IPS-NIHi11 (cell line): Measurements from ENCODE around the gene NIPAL3.
"Not testable (repeated sequence)": the region's sequence is repeated elsewhere in the genome, so short reads cannot be mapped to it uniquely, and the experiment has no call there.

Experiments used
- DNase-seq: peaks from one replicate; pipeline ENCODE4 v3.0.0; 2012; ENCODE audit warnings: mixed read lengths, low spot score

Gene NIPAL3

GRCh38 chr1:24424990-24425389, 9.4 kb downstream of the NIPAL3 start:
- no peak for DNase-seq

- no peak for DNase-seq
These were observed 9.8 kb downstream of the NIPAL3 start for GRCh38 chr1:24425441-24425840.

DNA sequence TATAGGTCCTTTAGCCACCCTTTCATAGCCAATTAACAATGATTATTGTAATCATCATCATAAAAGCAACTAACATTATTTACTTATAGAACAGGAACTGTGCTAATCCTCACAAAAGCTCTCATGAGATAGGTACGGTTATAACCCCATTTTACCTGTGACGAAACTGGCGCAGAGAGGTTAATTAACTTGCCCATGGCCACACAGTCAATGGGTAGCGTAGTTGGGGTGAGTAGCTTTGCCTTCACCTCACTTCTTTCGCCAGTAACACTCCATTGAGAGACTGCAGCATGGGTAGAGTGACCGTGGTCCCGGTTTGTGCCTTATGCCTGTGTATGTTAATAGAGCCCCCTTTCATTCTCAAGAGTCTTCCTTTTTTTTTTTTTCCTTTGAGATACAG, 10.3 kb downstream of the NIPAL3 start:
- DNase-seq, result no peak

DNA sequence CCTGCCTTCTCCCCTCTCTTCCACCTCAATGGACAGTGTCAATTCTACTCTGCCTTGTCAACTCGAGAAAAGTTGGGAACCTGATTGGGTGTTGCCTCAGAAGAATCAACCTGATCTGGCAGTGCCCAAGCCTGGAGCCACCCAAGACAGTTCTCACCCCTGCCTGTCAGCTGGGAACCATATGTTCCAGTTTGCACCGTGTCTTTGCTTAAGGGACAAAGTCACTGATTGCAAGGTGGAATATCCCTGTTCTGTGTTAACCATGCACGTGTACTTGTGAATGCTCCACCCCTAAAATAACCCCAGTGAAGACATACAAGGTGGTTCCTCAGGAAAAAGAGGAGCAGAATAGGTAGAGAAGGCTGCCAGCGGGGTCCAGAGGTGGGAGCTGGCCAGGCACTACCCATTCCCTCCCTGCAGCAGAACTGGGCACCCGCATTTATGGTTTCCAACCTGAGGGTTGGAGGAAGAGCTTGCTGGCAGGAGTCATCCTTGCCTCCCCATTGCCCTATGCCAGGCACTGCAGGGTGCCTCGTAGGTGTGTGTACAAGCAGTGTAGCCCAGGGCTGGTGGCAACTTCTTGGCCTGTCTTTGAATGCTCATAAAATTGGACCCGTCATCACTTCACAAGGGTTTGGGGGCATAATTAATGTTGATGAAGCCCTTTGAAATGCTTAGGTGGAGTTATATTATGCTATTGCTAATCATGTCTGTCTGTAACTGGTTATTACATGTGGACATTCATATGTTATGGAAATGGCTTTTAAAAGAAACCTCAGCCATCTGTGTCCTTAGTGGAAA, 11.3 kb downstream of the NIPAL3 start:
- DNase-seq, result no peak

DNA sequence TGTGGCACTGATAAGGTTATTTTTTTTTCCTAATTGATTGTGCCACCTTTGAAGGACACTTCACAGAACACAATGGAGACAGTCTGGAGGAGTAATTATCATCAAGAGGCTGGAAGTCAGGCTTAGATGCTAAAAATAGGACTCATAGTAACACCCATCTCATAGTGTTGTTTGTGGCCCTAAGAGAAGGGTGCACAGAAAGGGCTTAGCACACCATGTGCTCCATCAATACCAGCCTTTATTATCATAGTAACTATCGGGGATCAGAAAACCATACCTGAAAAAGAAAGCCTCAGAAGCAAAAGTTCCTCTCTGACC, 11.9 kb downstream of the NIPAL3 start:
- no peak for DNase-seq

GRCh38 chr1:24435782-24436365, 20.3 kb downstream of the NIPAL3 start:
- no peak for DNase-seq

DNA sequence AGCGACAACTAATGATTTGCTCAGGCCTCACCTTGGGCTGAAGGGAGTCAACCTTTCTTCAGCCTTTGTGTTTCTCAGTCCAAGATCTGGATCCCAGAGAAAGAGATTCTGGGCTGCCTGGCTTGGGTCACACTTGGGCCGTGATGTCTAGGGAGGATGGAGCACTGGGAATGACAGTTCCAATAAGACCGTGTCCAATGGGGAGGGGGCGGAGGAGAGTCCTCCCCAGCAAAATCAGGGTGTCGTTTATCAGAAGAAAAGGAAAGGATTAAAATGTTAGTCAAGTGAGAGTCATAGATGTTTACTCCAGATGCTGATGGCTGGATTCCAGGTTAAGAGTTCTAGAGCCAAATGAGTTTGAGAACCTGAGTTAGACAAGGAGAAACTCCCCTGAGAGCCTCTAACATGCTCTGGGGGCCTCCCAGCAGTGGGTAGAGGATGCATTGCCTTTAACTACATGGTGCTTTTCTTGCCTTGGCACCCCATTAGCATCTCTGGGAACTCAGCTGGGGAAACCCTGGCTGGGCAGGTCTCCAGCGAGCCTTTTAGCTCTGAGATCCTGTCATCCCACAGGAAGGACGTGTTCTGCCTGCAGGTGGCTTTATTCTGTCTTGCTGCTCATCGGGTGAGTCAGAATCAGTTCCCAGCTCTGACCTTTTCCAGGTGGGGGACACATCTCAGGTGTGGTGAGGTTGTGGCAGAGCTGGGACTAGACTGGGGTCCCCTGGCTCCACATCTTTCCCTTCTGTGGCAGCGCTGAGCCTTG, 22.2 kb downstream of the NIPAL3 start:
- DNase-seq, result no peak

GRCh38 chr1:24438423-24438901, 22.9 kb downstream of the NIPAL3 start:
- DNase-seq, result peak; percentile 23

DNA sequence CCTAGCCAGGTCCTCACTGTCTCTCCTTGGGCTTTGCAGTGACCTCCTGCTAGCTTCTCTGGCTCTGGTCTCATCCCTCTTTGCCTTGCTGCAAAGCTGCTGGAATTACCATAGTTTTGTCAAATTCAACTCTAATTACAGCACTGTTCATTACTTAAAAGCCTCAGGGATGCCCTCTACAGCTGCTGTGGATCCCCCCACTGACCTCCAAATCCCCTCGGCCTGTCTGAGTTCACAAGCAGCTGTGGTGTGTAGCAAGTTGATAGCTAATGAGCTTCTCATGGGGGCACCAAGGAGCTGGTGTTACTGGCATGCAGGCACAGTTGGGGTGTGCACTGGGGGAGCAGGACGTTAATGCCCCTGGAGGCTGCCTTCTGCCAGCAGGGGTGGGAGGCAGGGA, 24.8 kb downstream of the NIPAL3 start:
- no peak for DNase-seq

DNA sequence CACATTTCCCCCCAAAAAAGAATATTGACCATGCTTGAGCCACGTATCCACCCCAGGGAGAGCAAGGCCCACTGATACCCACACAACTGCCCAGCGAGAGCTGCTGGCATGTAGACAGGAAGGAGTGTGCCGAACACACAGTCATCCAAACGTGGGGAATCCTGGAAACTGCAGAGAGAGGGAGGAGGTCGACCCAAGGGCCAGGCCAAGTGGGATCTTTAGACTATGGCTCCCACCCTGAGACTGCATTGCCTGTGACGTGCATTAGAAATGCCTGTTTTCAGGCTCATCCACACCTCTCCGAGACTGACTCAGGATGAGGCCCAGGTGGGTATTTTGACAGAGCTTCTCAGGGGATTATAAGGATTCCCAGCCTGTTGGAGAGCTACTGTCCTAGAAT, 25.9 kb downstream of the NIPAL3 start:
- no peak for DNase-seq

GRCh38 chr1:24441996-24442668, 26.5 kb downstream of the NIPAL3 start:
- DNase-seq, result no peak

GRCh38 chr1:24442764-24443163, 27.2 kb downstream of the NIPAL3 start:
- no peak for DNase-seq

GRCh38 chr1:24443241-24443656, 27.6 kb downstream of the NIPAL3 start:
- peak; percentile 29 for DNase-seq

DNA sequence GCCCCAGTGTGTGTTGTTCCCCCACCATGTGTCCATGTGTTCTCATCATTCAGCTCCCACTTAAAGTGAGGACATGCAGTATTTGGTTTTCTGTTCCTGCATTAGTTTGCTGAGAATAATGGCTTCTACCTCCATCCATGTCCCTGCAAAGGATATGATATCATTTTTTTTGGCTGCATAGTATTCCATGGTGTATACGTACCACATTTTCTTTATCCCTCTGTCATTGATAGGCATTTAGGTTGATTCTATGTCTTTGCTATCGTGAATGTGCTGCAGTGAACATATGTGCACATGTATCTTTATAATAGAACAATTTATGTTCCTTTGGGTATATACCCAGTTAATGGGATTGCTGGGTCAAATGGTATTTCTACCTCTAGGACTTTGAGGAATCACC, 30.8 kb downstream of the NIPAL3 start:
- not testable (repeated sequence) for DNase-seq

DNA sequence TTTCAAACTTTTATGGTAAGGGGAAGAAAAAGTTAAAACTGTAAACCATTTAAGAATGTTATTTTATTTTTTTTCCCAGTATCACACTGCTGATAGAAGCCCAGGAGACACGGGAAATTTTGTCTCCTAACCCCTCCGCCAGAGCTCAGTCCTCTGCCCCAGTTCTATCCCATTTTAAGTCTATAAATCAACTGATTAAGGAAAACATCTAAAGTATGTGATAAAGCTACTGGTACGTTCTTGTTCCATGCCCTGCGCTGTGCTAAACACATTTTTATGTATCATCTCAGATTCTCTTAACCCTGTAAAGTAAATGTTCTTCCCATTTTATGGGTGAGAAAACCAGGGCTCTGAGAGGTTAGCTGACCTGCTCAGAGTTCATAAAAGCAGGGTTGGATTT, 34.7 kb downstream of the NIPAL3 start:
- DNase-seq, result no peak

DNA sequence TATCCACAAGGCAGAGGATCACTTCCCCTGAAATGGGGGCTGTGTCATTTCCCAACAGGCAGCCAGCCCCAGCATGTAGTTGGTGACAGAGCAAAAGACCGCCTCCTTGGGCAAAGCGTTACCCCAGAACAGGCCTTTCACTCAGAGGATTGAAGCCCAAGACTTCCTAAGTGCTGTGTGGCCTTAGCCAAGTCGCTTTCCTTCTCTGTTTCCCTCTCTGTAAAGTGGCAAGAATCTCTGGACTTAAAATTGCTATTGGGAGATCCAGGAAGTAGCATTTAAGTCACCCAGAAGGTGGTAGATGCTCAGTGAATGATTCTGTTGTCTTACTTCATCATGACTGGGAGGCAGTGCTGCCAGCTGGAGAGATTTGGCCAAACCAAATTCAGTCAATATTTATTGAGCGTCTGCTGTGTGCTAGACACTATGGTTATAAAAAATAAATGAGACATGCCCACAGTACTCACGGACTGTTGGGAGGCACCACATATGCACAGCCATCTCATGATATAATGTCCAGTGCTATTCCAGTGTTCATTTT, 35.3 kb downstream of the NIPAL3 start:
- no peak for DNase-seq

DNA sequence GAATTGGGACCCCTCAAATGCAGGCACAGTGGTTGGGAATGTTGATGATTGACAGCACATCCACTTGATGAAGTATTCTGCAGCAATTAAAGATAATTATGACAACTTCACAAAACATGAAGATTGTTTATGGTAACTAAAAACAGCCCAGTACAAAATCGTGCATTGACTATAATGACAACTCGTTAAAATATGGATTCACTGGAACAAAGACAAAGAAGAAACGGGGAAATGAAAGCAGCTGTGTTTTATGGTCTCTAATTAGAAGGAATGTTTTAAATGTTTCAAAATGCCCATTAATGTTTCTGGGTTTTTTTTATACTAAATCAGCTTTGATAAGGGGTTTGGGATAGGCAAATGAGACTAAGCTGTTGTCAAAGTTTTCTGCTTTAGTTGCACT, 36.1 kb downstream of the NIPAL3 start:
- no peak for DNase-seq

- no peak for DNase-seq
These were observed 37.4 kb downstream of the NIPAL3 start for GRCh38 chr1:24452922-24453485.

DNA sequence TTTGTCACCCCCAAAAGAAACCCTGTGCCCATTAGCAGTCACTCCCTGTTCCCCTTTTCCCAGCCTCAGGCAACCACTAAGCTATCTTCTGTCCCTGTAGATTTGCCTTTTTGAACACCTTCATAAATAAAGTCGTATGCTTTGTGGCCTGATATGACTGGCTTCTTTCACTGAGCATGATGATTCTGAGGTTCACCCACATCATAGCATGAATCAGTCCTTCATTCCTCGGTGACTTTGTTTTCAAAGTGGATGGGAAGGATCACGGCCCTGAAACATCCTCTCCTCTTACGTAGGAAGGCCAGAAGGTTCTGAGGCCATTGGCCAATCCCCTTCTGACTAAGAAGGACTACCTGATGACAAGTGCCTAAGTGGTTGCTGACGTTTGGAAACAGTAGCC, 39.1 kb downstream of the NIPAL3 start:
- no peak for DNase-seq

DNA sequence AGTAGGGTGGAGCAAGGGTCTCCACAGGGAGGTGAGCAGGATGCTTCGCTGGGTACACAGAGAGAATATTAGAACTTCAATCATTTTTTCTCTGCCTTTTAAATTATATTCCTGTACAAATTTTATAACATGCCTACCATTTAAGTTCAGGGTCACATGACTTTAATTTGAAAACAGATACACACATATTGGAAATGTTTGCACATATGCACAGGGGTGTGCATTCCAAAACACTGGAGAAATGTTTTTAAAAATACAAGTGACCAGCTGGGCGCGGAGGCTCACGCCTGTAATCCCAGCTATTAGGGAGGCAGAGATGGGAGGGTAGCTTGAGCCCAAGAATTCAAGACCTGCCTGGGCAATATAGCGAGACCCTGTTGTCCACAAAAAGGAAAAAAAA, 39.7 kb downstream of the NIPAL3 start:
- no peak for DNase-seq

- no peak for DNase-seq
These were observed 42.3 kb downstream of the NIPAL3 start for GRCh38 chr1:24457866-24458265.
